A549 (cell line): ENCODE data around the gene SEMA5A. TPM values are rescaled to one million over a fixed set of nuclear protein-coding genes. Genes with fewer than 3 reads are reported as not detected.

Experiments
- ATAC-seq, 2 experiments: fragments of 200-7000 bp in 1 of 2; fragments of >200 bp in 1 of 2; cut with Nextera tagmentation in 1 of 2; cut with Tn5 transposase in 1 of 2; 3 replicates each; pipeline versions ENCODE4 v1.8.0 to v1.9.1; 2018 to 2020; ENCODE audit warnings: mild to moderate bottlenecking in 1 of 2, moderate library complexity in 1 of 2
- CTCF ChIA-PET: fragments of 300-600 bp; sonication (Branson Sonifier 250); formaldehyde crosslinking; extraction: SDS; loops from one replicate; lab custom pipeline; 2021; ENCODE audit warnings: antibody characterized with exemption, inconsistent platforms; lab: Yijun Ruan, JAX
- POLR2A ChIA-PET: fragments of 350-600 bp; formaldehyde crosslinking; extraction: SDS; loops from one replicate; lab custom pipeline; 2021; ENCODE audit warnings: antibody characterized with exemption, inconsistent platforms; lab: Yijun Ruan, JAX
- DNase-seq, 2 experiments: peaks; one replicate each; pipeline versions ENCODE4 v3.0.0 to v3.0.0-alpha.2; 2011 to 2016; ENCODE audit warnings: low read depth in 1 of 2, low spot score in 1 of 2
- FAIRE-seq: peaks from 2 replicates; lab custom pipeline; 2011; peaks lifted over from hg19 to GRCh38; lab: Jason Lieb, UNC
- H3K27ac ChIP-seq, 2 experiments: fragments of >200 bp; sonication (Bioruptor Twin); formaldehyde crosslinking; 3 replicates each; pipeline ENCODE4 v1.5.1; 2016 to 2017
- H3K4me1 ChIP-seq: fragments of >200 bp; sonication (Bioruptor Twin); formaldehyde crosslinking; 3 replicates; pipeline ENCODE4 v1.6.1; 2016
- H3K4me2 ChIP-seq: fragments of >200 bp; sonication (Bioruptor Twin); formaldehyde crosslinking; 3 replicates; pipeline ENCODE4 v1.6.1; 2016
- H3K4me3 ChIP-seq: fragments of >200 bp; sonication (Bioruptor Twin); formaldehyde crosslinking; 3 replicates; pipeline ENCODE4 v1.5.1; 2016
- H3K9me3 ChIP-seq: fragments of >200 bp; sonication (Bioruptor Twin); formaldehyde crosslinking; 3 replicates; pipeline ENCODE4 v1.6.1; 2016
- BCL3 ChIP-seq: fragments of >200 bp; sonication (Bioruptor Twin); formaldehyde crosslinking; IDR thresholded peaks from 3 replicates; pipeline ENCODE4 v1.6.1; 2016
- CBX2 ChIP-seq: fragments of 200-600 bp; sonication (generic); IDR thresholded peaks from 2 replicates; pipeline ENCODE4 v1.6.1; 2016; ENCODE audit warnings: low read depth, mild to moderate bottlenecking, borderline replicate concordance
- CHD4 ChIP-seq: fragments of 200-600 bp; sonication (generic); IDR thresholded peaks from 2 replicates; pipeline ENCODE4 v1.6.1; 2016; ENCODE audit warnings: antibody characterized with exemption, mild to moderate bottlenecking, borderline replicate concordance
- ESRRA ChIP-seq: fragments of 150-350 bp; IDR thresholded peaks from 2 replicates; pipeline ENCODE4 v1.6.1; 2014; ENCODE audit warnings: mild to moderate bottlenecking, low read length, borderline replicate concordance
- FOXS1 ChIP-seq: fragments of 250-450 bp; sonication (Bioruptor Pico); IDR thresholded peaks from 2 replicates; pipeline ENCODE4 v1.5.0; 2020; ENCODE audit warnings: mild to moderate bottlenecking, moderate library complexity
- GATA3 ChIP-seq: IDR thresholded peaks from 2 replicates; pipeline ENCODE4 v1.6.1; 2012; ENCODE audit warnings: borderline replicate concordance
- HEYL ChIP-seq: fragments of 250-450 bp; sonication (Bioruptor Pico); IDR thresholded peaks from 2 replicates; pipeline ENCODE4 v1.8.0; 2021; ENCODE audit warnings: mild to moderate bottlenecking, moderate library complexity
- HOXA7 ChIP-seq: fragments of 250-450 bp; sonication (Bioruptor Pico); IDR thresholded peaks from 2 replicates; pipeline ENCODE4 v1.5.0; 2020; ENCODE audit warnings: mild to moderate bottlenecking, moderate library complexity
- JUNB ChIP-seq: fragments of >200 bp; sonication (Bioruptor Twin); formaldehyde crosslinking; IDR thresholded peaks from 2 replicates; pipeline ENCODE4 v1.6.1; 2016
- MAFK ChIP-seq: fragments of 450-650 bp; IDR thresholded peaks from 2 replicates; pipeline ENCODE4 v1.6.1; 2014; ENCODE audit not compliant: partially characterized antibody
- MAZ ChIP-seq: fragments of 150-350 bp; IDR thresholded peaks from 2 replicates; pipeline ENCODE4 v1.6.1; 2014; ENCODE audit warnings: antibody characterized with exemption, low read depth, low read length, borderline replicate concordance
- NFE2L2 ChIP-seq: fragments of 150-350 bp; conservative IDR thresholded peaks from 2 replicates; pipeline ENCODE4 v1.6.1; 2014; ENCODE audit warnings: low read length
- PBX3 ChIP-seq: IDR thresholded peaks from 2 replicates; pipeline ENCODE4 v1.6.1; 2012
- POLR2A ChIP-seq: IDR thresholded peaks from 2 replicates; pipeline ENCODE4 v1.6.1; 2012; ENCODE audit warnings: mild to moderate bottlenecking, low read length
- POLR2AphosphoS2 ChIP-seq: conservative IDR thresholded peaks from 2 replicates; pipeline ENCODE4 v1.6.1; 2012; ENCODE audit warnings: low read length, improper control_type of control experiment, inconsistent platforms
- RARB ChIP-seq: fragments of 250-450 bp; sonication (Bioruptor Pico); IDR thresholded peaks from 2 replicates; pipeline ENCODE4 v1.8.0; 2021; ENCODE audit warnings: mild to moderate bottlenecking, moderate library complexity
- RFX5 ChIP-seq: fragments of 450-650 bp; IDR thresholded peaks from 2 replicates; pipeline ENCODE4 v1.7.1; 2014; ENCODE audit warnings: antibody characterized with exemption, mild to moderate bottlenecking, moderate library complexity
- RNF2 ChIP-seq: fragments of 200-600 bp; sonication (generic); IDR thresholded peaks from 2 replicates; pipeline ENCODE4 v1.6.1; 2016; ENCODE audit warnings: low read depth, mild to moderate bottlenecking, antibody characterized with exemption, moderate library complexity, borderline replicate concordance
- TFCP2L1 ChIP-seq: fragments of 250-450 bp; sonication (Bioruptor Pico); IDR thresholded peaks from 2 replicates; pipeline ENCODE4 v1.5.0; 2021; ENCODE audit warnings: mild to moderate bottlenecking
- TP53 ChIP-seq: fragments of 250-450 bp; sonication (Bioruptor Pico); IDR thresholded peaks from 2 replicates; pipeline ENCODE4 v1.5.0; 2021; ENCODE audit warnings: mild to moderate bottlenecking, moderate library complexity
- ZFP36 ChIP-seq: fragments of 450-650 bp; IDR thresholded peaks from 2 replicates; pipeline ENCODE4 v1.6.1; 2014; ENCODE audit warnings: borderline replicate concordance; ENCODE audit not compliant: partially characterized antibody
- ZNF302 ChIP-seq: fragments of 250-450 bp; sonication (Bioruptor Pico); IDR thresholded peaks from 2 replicates; pipeline ENCODE4 v1.9.0; 2021; ENCODE audit warnings: inconsistent platforms, mild to moderate bottlenecking, moderate library complexity
- ZSCAN20 ChIP-seq: fragments of 250-450 bp; sonication (Bioruptor Pico); IDR thresholded peaks from 2 replicates; pipeline ENCODE4 v1.8.0; 2022; ENCODE audit warnings: mild to moderate bottlenecking, moderate library complexity
- WGBS: methylation state at CpG from one replicate; pipeline ENCODE4 v1.1.6; 2017; ENCODE audit errors: missing lambda C conversion rate; 5-methylcytosine and 5-hydroxymethylcytosine counted together
- polyA plus RNA-seq, 4 experiments: library from polyadenylated mRNA; depleted of rRNA in 3 of 4; stranded (reverse); fragments of >200 nt; fragmentation: RNase III in 1 of 4; extraction: RNeasy Plus Mini Kit Qiagen cat#74134 plus additional on column Dnase treatment in 1 of 4; gene quantifications; 2 replicates in 3 of 4; 3 replicates in 1 of 4; pipeline ENCODE4 v1.2.3, GENCODE V29; 2011 to 2017
- TF ChIP-seq, protein P1 (sequence below): fragments of >200 bp; sonication (Bioruptor Twin); formaldehyde crosslinking; IDR thresholded peaks from 2 replicates; pipeline ENCODE4 v1.6.1; 2016
- TF ChIP-seq, protein P2 (sequence below): fragments of 450-650 bp; IDR thresholded peaks from 2 replicates; pipeline ENCODE4 v1.6.1; 2014; ENCODE audit warnings: antibody characterized with exemption
- TF ChIP-seq, protein P3 (sequence below): fragments of 250-450 bp; sonication (Bioruptor Pico); IDR thresholded peaks from 2 replicates; pipeline ENCODE4 v1.5.0; 2021; ENCODE audit warnings: mild to moderate bottlenecking, moderate library complexity, borderline replicate concordance
- TF ChIP-seq, protein P4 (sequence below): fragments of 200-600 bp; sonication (generic); IDR thresholded peaks from 2 replicates; pipeline ENCODE4 v1.6.1; 2016; ENCODE audit warnings: antibody characterized with exemption, mild to moderate bottlenecking, moderate library complexity

Gene SEMA5A
- polyA plus RNA-seq, 2 of the 4 experiments (the other 2 are of a cell fraction): not detected

GRCh38 chr5:9451037-9451436 lies 94.8 kb downstream of the SEMA5A start:
- WGBS: 4% methylated on average over 4 of the region's 4 CpGs
- ATAC-seq: no peak
- H3K9me3 ChIP-seq: no peaks in the 10 kb centered on the region
- H3K4me3 ChIP-seq: no peak overlapping the region
- FAIRE-seq: no peak
- TF ChIP-seq ZSCAN20 (CRISPR knock-in tag) (no peak), TFCP2L1 (no peak), FOXS1 (no peak), BCL3 (no peak), JUNB (no peak), GATA3 (no peak), MAZ (no peak), RNF2 (no peak), ESRRA (no peak), POLR2A (no peak), ZNF302 (CRISPR knock-in tag) (no peak), ZFP36 (no peak), CBX2 (no peak), NFE2L2 (no peak), HOXA7 (CRISPR knock-in tag) (no peak), HEYL (CRISPR knock-in tag) (no peak)
- TF ChIP-seq, protein P1, sequence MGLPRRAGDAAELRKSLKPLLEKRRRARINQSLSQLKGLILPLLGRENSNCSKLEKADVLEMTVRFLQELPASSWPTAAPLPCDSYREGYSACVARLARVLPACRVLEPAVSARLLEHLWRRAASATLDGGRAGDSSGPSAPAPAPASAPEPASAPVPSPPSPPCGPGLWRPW: no peak
- TF ChIP-seq, protein P2, sequence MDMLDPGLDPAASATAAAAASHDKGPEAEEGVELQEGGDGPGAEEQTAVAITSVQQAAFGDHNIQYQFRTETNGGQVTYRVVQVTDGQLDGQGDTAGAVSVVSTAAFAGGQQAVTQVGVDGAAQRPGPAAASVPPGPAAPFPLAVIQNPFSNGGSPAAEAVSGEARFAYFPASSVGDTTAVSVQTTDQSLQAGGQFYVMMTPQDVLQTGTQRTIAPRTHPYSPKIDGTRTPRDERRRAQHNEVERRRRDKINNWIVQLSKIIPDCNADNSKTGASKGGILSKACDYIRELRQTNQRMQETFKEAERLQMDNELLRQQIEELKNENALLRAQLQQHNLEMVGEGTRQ: no peak
- no peak overlapping the region for H3K27ac ChIP-seq
- DNase-seq: no peak
- CTCF ChIA-PET: no interaction called here
- no peak overlapping the region for H3K4me2 ChIP-seq
- no peaks in the 10 kb centered on the region for H3K4me1 ChIP-seq
- POLR2A ChIA-PET: no interaction called here

GRCh38 chr5:9447691-9448090 lies 98.2 kb downstream of the SEMA5A start:
- no peak overlapping the region for H3K4me2 ChIP-seq
- ChIA-PET POLR2A (no interaction called here), CTCF (no interaction called here)
- no peak overlapping the region for H3K4me3 ChIP-seq
- H3K4me1 ChIP-seq: no peaks in the 10 kb centered on the region
- no peak for TF ChIP-seq FOXS1
- no peak for TF ChIP-seq RARB
- no peak for TF ChIP-seq TP53 (CRISPR knock-in tag)
- TF ChIP-seq ZFP36: no peak
- TF ChIP-seq JUNB: no peak
- TF ChIP-seq TFCP2L1: no peak
- TF ChIP-seq MAFK: no peak
- TF ChIP-seq, protein P3, sequence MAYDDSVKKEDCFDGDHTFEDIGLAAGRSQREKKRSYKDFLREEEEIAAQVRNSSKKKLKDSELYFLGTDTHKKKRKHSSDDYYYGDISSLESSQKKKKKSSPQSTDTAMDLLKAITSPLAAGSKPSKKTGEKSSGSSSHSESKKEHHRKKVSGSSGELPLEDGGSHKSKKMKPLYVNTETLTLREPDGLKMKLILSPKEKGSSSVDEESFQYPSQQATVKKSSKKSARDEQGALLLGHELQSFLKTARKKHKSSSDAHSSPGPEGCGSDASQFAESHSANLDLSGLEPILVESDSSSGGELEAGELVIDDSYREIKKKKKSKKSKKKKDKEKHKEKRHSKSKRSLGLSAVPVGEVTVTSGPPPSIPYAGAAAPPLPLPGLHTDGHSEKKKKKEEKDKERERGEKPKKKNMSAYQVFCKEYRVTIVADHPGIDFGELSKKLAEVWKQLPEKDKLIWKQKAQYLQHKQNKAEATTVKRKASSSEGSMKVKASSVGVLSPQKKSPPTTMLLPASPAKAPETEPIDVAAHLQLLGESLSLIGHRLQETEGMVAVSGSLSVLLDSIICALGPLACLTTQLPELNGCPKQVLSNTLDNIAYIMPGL (CRISPR knock-in tag): no peak
- no peak for TF ChIP-seq PBX3
- TF ChIP-seq CHD4: no peak
- no peak for TF ChIP-seq BCL3
- TF ChIP-seq ESRRA: no peak
- TF ChIP-seq HOXA7 (CRISPR knock-in tag): no peak
- no peak for TF ChIP-seq GATA3
- TF ChIP-seq, protein P4, sequence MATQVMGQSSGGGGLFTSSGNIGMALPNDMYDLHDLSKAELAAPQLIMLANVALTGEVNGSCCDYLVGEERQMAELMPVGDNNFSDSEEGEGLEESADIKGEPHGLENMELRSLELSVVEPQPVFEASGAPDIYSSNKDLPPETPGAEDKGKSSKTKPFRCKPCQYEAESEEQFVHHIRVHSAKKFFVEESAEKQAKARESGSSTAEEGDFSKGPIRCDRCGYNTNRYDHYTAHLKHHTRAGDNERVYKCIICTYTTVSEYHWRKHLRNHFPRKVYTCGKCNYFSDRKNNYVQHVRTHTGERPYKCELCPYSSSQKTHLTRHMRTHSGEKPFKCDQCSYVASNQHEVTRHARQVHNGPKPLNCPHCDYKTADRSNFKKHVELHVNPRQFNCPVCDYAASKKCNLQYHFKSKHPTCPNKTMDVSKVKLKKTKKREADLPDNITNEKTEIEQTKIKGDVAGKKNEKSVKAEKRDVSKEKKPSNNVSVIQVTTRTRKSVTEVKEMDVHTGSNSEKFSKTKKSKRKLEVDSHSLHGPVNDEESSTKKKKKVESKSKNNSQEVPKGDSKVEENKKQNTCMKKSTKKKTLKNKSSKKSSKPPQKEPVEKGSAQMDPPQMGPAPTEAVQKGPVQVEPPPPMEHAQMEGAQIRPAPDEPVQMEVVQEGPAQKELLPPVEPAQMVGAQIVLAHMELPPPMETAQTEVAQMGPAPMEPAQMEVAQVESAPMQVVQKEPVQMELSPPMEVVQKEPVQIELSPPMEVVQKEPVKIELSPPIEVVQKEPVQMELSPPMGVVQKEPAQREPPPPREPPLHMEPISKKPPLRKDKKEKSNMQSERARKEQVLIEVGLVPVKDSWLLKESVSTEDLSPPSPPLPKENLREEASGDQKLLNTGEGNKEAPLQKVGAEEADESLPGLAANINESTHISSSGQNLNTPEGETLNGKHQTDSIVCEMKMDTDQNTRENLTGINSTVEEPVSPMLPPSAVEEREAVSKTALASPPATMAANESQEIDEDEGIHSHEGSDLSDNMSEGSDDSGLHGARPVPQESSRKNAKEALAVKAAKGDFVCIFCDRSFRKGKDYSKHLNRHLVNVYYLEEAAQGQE: no peak
- TF ChIP-seq RFX5: no peak
- TF ChIP-seq POLR2AphosphoS2: no peak
- H3K27ac ChIP-seq: no peak overlapping the region
- DNase-seq: no peak
- 0 out of 3 replicates have a peak, but pooled peaks cover 2% of the 10 kb centered on the region for H3K9me3 ChIP-seq
- ATAC-seq: no peak
- WGBS: 0% methylated on average over 2 of the region's 2 CpGs
- FAIRE-seq: no peak
